NB4 (cell line): ENCODE measurements around the gene ARHGEF16.

Experiments used
- DNase-seq: peaks from one replicate; pipeline ENCODE4 v3.0.0; 2010; ENCODE audit warnings: low read depth
- H3K4me3 ChIP-seq: one replicate; pipeline ENCODE4 v1.5.1; 2011; ENCODE audit warnings: mild to moderate bottlenecking, low read depth, low read length, moderate library complexity
- CTCF ChIP-seq: IDR thresholded peaks from one replicate; pipeline ENCODE4 v1.5.1; 2012; ENCODE audit warnings: low read depth, low read length
- MYC ChIP-seq: IDR thresholded peaks from 2 replicates; pipeline ENCODE4 v1.6.1; 2011; ENCODE audit warnings: low read depth, low read length
- POLR2A ChIP-seq: IDR thresholded peaks from 2 replicates; pipeline ENCODE4 v1.6.1; 2011; ENCODE audit warnings: mild to moderate bottlenecking; ENCODE audit not compliant: insufficient read length; ENCODE audit errors: extremely low read depth
- TF ChIP-seq, protein P1 (sequence below): IDR thresholded peaks from 2 replicates; pipeline ENCODE4 v1.6.1; 2011; ENCODE audit warnings: low read depth, low read length

The ARHGEF16 gene

GRCh38 chr1:3476666-3477065, 22.2 kb downstream of the ARHGEF16 start:
- TF ChIP-seq, protein P1, sequence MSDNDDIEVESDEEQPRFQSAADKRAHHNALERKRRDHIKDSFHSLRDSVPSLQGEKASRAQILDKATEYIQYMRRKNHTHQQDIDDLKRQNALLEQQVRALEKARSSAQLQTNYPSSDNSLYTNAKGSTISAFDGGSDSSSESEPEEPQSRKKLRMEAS = no peak
- TF ChIP-seq POLR2A = no peak
- TF ChIP-seq CTCF = no peak
- TF ChIP-seq MYC = no peak
- DNase-seq = no peak
- H3K4me3 ChIP-seq = no peak overlapping the region

- no peak for DNase-seq
- H3K4me3 ChIP-seq = no peak overlapping the region
- TF ChIP-seq CTCF = no peak
- TF ChIP-seq, protein P1 = no peak
- no peak for TF ChIP-seq MYC
- no peak for TF ChIP-seq POLR2A
Observed at GRCh38 chr1:3477241-3477995, 23.0 kb downstream of the ARHGEF16 start.

DNA sequence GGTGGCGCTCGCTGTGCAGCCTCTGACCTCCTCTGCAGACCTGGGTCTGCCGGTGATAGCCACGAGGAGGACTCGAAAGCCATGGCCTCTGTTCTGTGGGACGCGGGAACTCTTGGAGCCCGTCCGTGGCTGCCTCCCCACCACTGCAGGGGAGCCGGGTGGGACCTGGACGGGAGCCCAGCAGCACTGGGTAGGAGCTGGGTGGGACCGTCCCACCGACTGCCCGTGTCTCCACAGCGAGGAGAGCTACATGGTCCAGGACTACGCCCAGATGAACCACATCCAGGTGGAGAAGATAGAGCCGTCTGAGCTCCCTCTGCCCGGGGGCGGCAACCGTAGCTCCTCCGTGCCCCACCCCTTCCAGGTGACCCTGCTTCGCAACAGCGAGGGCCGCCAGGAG, 23.7 kb downstream of the ARHGEF16 start:
- TF ChIP-seq POLR2A (no peak), MYC (no peak), CTCF (no peak)
- TF ChIP-seq, protein P1 = no peak
- no peak overlapping the region for H3K4me3 ChIP-seq
- no peak for DNase-seq

DNA sequence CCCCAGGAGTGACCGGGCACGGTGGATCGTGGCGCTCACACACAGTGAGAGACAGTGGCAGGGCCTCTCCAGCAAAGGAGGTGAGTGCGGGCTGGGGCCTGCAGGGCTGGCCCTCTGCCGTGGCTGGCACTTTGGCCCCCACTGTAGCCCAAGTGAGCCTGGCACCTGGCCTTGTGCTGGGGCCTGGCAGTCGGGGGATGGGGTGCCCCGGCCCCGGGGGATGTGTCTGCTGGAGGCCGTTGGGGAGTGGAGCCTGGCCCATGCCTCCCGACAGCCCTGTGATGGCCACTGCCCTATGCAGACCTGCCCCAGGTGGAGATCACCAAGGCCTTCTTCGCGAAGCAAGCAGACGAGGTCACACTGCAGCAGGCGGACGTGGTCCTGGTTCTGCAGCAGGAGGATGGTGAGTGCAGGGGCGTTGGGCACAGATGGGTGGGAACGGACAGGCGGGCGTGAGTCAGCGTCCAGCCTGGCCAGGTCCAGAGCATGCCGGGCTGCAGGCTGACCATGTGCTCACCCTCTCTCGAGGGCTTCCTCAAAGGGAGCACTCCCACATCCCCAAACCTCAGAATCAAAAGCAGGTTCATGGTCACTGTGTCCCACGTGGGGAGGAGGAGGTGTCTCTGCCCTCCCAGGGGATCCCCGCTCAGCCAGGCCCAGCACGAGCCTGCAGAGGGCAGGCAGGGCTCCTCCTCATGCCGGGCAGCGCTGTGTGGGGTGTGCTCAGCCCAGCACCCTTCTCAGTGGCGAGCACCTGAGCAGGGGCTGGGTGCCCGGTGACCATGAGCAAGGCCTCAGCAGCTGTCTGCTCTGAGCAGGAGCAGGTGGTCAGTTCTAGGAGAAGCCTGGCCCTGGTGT, 25.3 kb downstream of the ARHGEF16 start:
- TF ChIP-seq POLR2A = no peak
- TF ChIP-seq MYC = no peak
- TF ChIP-seq, protein P1 = no peak; the same call in 1 of the 2 replicates
- no peak for TF ChIP-seq CTCF
- no peak for DNase-seq

DNA sequence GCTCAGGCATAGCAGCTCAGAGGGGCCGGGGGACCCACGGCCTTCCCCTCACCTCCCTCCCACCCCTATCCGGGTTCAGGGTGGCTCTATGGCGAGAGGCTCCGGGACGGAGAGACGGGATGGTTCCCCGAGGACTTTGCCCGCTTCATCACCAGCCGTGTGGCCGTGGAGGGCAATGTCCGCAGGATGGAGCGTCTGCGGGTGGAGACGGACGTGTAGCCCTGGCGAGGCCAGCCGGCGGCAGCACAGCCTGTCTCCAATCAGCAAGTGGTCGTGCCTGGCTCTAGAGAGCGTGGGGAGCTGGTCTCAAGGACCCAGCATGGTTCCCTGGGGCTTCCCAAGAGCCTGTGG, 25.9 kb downstream of the ARHGEF16 start:
- TF ChIP-seq CTCF (no peak), POLR2A (no peak), MYC (no peak)
- TF ChIP-seq, protein P1 = no peak
- no peak for DNase-seq
- H3K4me3 ChIP-seq = no peak overlapping the region

More for the DNA sequence above, 25.3 kb downstream of the ARHGEF16 start:
- no peak overlapping the region for H3K4me3 ChIP-seq
